H54 (cell line): ENCODE measurements around the gene ADAMTSL5.
A peak's percentile ranks its signal among the peaks of the same experiment; 100 is the strongest.

Source experiments
- DNase-seq: peaks from one replicate; pipeline ENCODE4 v3.0.0; 2011; ENCODE audit warnings: low spot score, mixed read lengths; ENCODE audit not compliant: insufficient read length
- FAIRE-seq: peaks from 3 replicates; lab custom pipeline; 2011; peaks lifted over from hg19 to GRCh38; lab: Jason Lieb, UNC
- POLR2A ChIP-seq: IDR thresholded peaks from 2 replicates; pipeline ENCODE4 v1.6.1; 2011; ENCODE audit warnings: low read depth, mild to moderate bottlenecking, low read length

The ADAMTSL5 gene

GRCh38 chr19:1490311-1491113, 22.3 kb downstream of the ADAMTSL5 start, which contains the start of gene PCSK4:
PCSK4 (minus strand) TSS chr19:1490350; CDS start chr19:1490346, 4 bp downstream.
- FAIRE-seq = peak; percentile 84
- TF ChIP-seq POLR2A = peak; percentile 32; the same call in 1 of the 2 replicates
- peak; percentile 97 for DNase-seq

DNA sequence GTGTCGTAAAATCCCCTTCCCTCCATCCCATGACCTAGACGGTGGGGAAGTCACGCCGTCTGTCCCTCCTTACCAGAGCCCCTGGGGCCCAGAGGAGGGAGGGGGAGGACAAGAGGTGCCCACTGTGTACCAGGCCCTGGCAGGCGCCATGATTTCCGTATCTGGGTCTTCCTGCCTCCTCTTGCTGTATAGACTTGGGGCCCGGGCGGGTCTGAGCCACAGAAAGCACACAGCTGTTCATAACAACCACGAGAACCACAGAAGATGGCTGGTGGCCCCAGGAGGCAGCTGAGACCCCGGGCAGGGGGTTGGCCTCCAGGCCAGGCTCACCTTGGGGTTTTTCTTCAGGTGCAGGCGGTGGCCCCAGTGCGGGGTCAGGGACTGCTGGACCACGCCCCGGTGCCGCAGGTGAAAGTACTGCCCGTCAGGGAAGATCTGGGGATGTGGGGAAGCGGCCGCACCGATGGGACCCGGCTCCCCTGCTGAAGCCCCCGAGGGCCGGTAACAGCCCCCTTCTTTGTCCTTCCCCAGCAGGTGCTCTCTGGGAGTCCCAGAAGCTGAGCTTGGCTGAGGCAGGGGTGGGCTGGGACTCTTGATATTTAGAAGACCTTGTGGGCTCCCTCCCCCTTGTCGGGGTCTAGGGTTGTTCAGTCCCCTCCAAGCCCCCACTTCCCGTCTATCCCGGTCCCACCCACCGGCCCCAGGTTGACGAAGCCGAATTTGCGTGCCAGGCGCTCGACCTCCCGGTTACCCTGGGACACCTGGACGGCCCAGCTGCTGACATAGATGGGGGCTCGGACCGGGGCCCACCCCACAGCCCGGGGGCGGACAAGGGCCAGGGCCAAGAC, 23.1 kb downstream of the ADAMTSL5 start:
- DNase-seq = no peak
- no peak for FAIRE-seq
- no peak for TF ChIP-seq POLR2A

GRCh38 chr19:1488282-1488601, 24.6 kb downstream of the ADAMTSL5 start:
- FAIRE-seq (no peak), DNase-seq (no peak)
- TF ChIP-seq POLR2A = no peak

DNA sequence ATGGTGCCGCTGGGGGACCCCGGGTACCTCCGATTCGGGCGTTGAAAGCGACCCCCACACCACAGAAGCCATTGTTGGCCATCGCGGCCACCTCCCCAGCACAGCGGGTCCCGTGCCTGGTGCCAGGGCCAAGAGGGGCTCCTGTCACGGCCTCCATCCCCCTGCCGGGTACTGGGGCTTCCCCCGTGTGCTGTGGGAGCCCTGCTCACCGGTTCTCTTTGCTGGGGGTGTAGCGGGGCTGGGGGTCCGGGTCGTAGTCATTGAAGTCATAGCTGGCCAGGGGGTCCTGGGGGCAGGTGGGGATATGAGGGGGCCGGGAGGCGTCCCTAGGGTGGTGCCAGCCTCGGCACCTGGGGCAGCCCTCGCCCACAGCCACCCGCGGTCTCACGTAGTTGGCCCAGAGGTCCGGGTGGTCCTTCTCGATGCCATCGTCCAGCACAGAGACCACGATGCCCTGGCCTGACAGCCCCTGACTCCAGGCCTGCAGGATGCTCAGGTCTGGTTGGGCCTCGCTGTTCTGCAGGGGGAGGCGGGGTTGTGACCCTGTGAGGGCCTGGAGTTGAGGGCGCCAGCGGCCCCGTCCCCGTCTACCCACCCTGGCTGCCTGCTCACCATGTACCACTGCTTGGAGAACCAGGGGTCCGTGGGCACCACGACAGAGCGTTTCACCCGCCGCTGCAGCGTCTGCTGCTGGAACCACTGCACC, 25.1 kb downstream of the ADAMTSL5 start:
- no peak for DNase-seq
- no peak for FAIRE-seq
- no peak for TF ChIP-seq POLR2A

GRCh38 chr19:1486720-1487575, 25.9 kb downstream of the ADAMTSL5 start:
- no peak for DNase-seq

DNA sequence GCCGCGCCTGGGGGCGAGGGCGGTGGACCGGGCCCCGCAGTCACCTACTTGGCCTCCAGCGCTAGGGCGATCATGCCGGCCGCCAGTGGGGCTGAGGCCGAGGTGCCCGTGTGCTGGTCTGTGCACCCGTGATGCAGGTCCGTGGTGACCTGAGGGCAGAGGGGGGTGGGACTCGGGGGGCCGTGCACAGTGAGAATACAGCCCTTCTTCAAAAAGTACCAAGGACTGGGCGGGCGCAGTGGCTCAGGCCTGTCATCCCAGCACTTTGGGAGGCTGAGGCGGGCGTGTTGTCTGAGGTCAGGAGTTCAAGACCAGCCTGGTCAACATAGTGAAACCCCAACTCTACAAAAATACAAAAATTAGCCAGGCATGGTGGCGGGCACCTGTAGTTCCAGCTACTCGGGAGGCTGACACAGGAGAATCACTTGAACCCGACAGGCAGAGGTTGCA, 28.8 kb downstream of the ADAMTSL5 start:
- TF ChIP-seq POLR2A = no peak
- DNase-seq (no peak), FAIRE-seq (no peak)

More at GRCh38 chr19:1486720-1487575, 25.9 kb downstream of the ADAMTSL5 start:
- FAIRE-seq = no peak
- no peak for TF ChIP-seq POLR2A

GRCh38 chr19:1483131-1483978, 29.5 kb downstream of the ADAMTSL5 start:
- TF ChIP-seq POLR2A = no peak
- DNase-seq (no peak), FAIRE-seq (no peak)

DNA sequence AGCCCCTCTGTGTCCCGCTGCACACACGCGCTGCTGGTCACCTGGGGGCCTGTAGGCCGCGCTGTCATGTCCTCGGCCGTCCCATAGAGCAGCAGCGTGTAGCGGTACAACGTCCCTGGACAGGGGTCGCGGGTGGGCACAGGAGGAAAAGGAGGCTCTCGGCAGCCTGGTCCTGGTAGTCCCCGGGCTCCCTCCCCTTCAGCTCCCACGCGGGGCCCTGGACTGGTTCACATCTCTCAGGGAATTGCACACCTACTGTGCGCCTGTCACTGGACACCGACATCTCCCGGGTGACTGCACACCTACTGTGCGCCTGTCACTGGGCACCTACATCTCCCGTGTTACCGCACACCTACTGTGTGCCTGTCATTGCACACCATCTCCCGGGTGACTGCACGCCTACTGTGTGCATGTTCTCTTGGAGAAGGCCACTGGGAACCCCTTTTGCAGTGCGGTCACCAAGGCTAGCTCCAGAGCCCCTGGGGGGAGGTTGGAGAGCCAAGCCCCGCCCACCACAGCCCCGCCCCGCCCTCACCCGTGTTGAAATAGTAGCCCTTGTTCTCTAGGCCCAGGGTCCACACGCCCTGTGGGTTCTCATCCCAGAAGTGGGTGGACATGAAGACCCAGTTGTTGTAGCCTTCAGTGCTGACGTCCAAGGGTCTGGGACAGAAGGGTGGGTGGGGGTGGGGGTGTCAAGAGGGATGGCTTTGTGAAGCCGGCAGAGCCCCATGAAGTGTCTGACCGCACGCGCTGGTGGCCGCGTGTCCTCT, 30.3 kb downstream of the ADAMTSL5 start:
- no peak for DNase-seq
- no peak for FAIRE-seq
- TF ChIP-seq POLR2A = no peak

GRCh38 chr19:1481893-1482360, 30.9 kb downstream of the ADAMTSL5 start:
- FAIRE-seq = no peak
- no peak for DNase-seq

GRCh38 chr19:1481224-1481892, 31.5 kb downstream of the ADAMTSL5 start:
- DNase-seq (no peak), FAIRE-seq (no peak)
- no peak for TF ChIP-seq POLR2A

More at GRCh38 chr19:1481893-1482360, 30.9 kb downstream of the ADAMTSL5 start:
- TF ChIP-seq POLR2A = no peak
